ENCODE data around the gene SYF2. TPM values are rescaled to one million over a fixed set of nuclear protein-coding genes. Genes with fewer than 3 reads are reported as not detected.
"Not testable (repeated sequence)": the region's sequence is repeated elsewhere in the genome, so short reads cannot be mapped to it uniquely, and the experiment has no call there.

Gene SYF2
- total RNA-seq, 4 donors from 2014 or later: 2.8 to 63.1 (median 36.6) TPM

GRCh38 chr1:25190260-25190659 is 42.0 kb downstream of the SYF2 start:
- Histone ChIP-seq H3K36me3 (no peaks in the 10 kb centered on the region), H3K27me3 (no peaks in the 10 kb centered on the region), H3K27ac (no peak overlapping the region), H3K4me3 (no peak overlapping the region), H3K4me1 (no peaks in the 10 kb centered on the region), H3K9me3 (no peaks in the 10 kb centered on the region)
- 78 to 94% methylated on average over 1 to 2 of the region's 2 CpGs for whole genome bisulfite sequencing, 2 donors (ENCODE audit: low coverage in 1 of 2)
- TF ChIP-seq POLR2AphosphoS5 (IDR thresholded peaks at IDR 0.05) (no peak), CTCF (IDR thresholded peaks at IDR 0.05) (no peak), EP300 (IDR thresholded peaks at IDR 0.05; ENCODE audit: low read depth) (no peak), POLR2A (IDR thresholded peaks at IDR 0.05) (no peak)
- intact Hi-C loops (cut with DNase I; ENCODE audit: low total_unique reads): no loop called here
- in situ Hi-C loops (cut with MboI; ENCODE audit: low pct_ligation_motif_present in 1 of 4, low pct_unique_long_range_greater_than_20kb in 1 of 4, low sequenced_read_pairs in 3 of 4): no loop called here
- DNase-seq: no peak

- WGBS, 2 donors (ENCODE audit: low coverage in 1 of 2): 86 to 88% methylated on average over 1 to 3 of the region's 3 CpGs
- H3K27ac ChIP-seq; H3K4me3 ChIP-seq; H3K9me3 ChIP-seq; in situ Hi-C loops (cut with MboI; ENCODE audit: low pct_ligation_motif_present in 1 of 4, low pct_unique_long_range_greater_than_20kb in 1 of 4, low sequenced_read_pairs in 3 of 4); H3K4me1 ChIP-seq; H3K27me3 ChIP-seq; H3K36me3 ChIP-seq; DNase-seq; intact Hi-C loops (cut with DNase I; ENCODE audit: low total_unique reads): not testable (repeated sequence)
These were observed 44.4 kb downstream of the SYF2 start for GRCh38 chr1:25187904-25188303.

GRCh38 chr1:25187077-25187476 is 45.2 kb downstream of the SYF2 start:
- TF ChIP-seq POLR2A (IDR thresholded peaks at IDR 0.05): no peak
- TF ChIP-seq CTCF (IDR thresholded peaks at IDR 0.05): no peak
- TF ChIP-seq POLR2AphosphoS5 (IDR thresholded peaks at IDR 0.05): no peak
- no peak for TF ChIP-seq EP300 (IDR thresholded peaks at IDR 0.05; ENCODE audit: low read depth)
- intact Hi-C loops (cut with DNase I; ENCODE audit: low total_unique reads) (no loop called here), in situ Hi-C loops (cut with MboI; ENCODE audit: low pct_ligation_motif_present in 1 of 4, low pct_unique_long_range_greater_than_20kb in 1 of 4, low sequenced_read_pairs in 3 of 4) (no loop called here)
- no peaks in the 10 kb centered on the region for H3K4me1 ChIP-seq
- no peaks in the 10 kb centered on the region for H3K36me3 ChIP-seq
- 57 to 80% methylated on average over 1 to 5 of the region's 5 CpGs for WGBS, 2 donors (ENCODE audit: low coverage in 1 of 2)
- H3K27ac ChIP-seq: no peak overlapping the region
- no peaks in the 10 kb centered on the region for H3K27me3 ChIP-seq
- no peak overlapping the region for H3K4me3 ChIP-seq
- DNase-seq: no peak
- H3K9me3 ChIP-seq: no peaks in the 10 kb centered on the region

GRCh38 chr1:25186161-25187007 is 45.9 kb downstream of the SYF2 start:
- H3K9me3 ChIP-seq: no peaks in the 10 kb centered on the region
- no peaks in the 10 kb centered on the region for H3K36me3 ChIP-seq
- no peak overlapping the region for H3K27ac ChIP-seq
- no peak for DNase-seq
- TF ChIP-seq POLR2A (IDR thresholded peaks at IDR 0.05) (no peak), EP300 (IDR thresholded peaks at IDR 0.05; ENCODE audit: low read depth) (no peak), POLR2AphosphoS5 (IDR thresholded peaks at IDR 0.05) (no peak), CTCF (IDR thresholded peaks at IDR 0.05) (no peak)
- WGBS, 2 donors (ENCODE audit: low coverage in 1 of 2): 80 to 83% methylated on average over 1 to 14 of the region's 14 CpGs
- no peaks in the 10 kb centered on the region for H3K27me3 ChIP-seq
- intact Hi-C loops (cut with DNase I; ENCODE audit: low total_unique reads) (no loop called here), in situ Hi-C loops (cut with MboI; ENCODE audit: low pct_ligation_motif_present in 1 of 4, low pct_unique_long_range_greater_than_20kb in 1 of 4, low sequenced_read_pairs in 3 of 4) (no loop called here)
- H3K4me3 ChIP-seq: no peak overlapping the region
- H3K4me1 ChIP-seq: no peaks in the 10 kb centered on the region

Data from transverse colon (tissue), 4 donors.